Activated CD4-positive, alpha-beta memory T cell treated with anti-CD3 and anti-CD28 coated beads for 36 hours (primary cell): ENCODE measurements around the gene MMP28. TPM values are rescaled to one million over a fixed set of nuclear protein-coding genes. Genes with fewer than 3 reads are reported as not detected.

ENCODE experiments used
- CTCF ChIA-PET: fragments of 350-600 bp; sonication (Branson Sonifier 250); formaldehyde crosslinking; loops from one replicate; lab custom pipeline; 2021; ENCODE audit warnings: antibody characterized with exemption, inconsistent platforms; lab: Charles Lee
- POLR2A ChIA-PET: fragments of 350-600 bp; sonication (Branson Sonifier 250); formaldehyde crosslinking; loops from one replicate; lab custom pipeline; 2021; ENCODE audit warnings: antibody characterized with exemption; lab: Charles Lee
- DNase-seq: peaks from one replicate; pipeline ENCODE4 v3.0.0-alpha.2; 2020
- H3K27ac Mint-ChIP-seq: one replicate; pipeline ENCODE4 v1.8.0; 2021; ENCODE audit warnings: mixed read lengths
- H3K27me3 Mint-ChIP-seq: one replicate; pipeline ENCODE4 v1.8.0; 2021; ENCODE audit warnings: mixed read lengths
- H3K36me3 Mint-ChIP-seq: one replicate; pipeline ENCODE4 v1.8.0; 2021; ENCODE audit warnings: mixed read lengths
- H3K4me1 Mint-ChIP-seq: one replicate; pipeline ENCODE4 v1.8.0; 2021; ENCODE audit warnings: low read depth, mixed read lengths
- H3K4me3 Mint-ChIP-seq: one replicate; pipeline ENCODE4 v1.8.0; 2021; ENCODE audit warnings: mild to moderate bottlenecking, mixed read lengths
- H3K9me3 Mint-ChIP-seq: one replicate; pipeline ENCODE4 v1.8.0; 2021; ENCODE audit warnings: mixed read lengths
- intact Hi-C: fragments of 100-400 bp; cut with micrococcal nuclease; formaldehyde crosslinking; loops from one replicate; pipeline ENCODE4 v1.15.1; 2023
- total RNA-seq, 2 experiments: library from RNA; stranded (reverse); gene quantifications; one replicate each; pipeline ENCODE4 v1.2.3, GENCODE V29; 2021

The MMP28 gene
- total RNA-seq, 2 experiments from 2014 or later: not detected

DNA sequence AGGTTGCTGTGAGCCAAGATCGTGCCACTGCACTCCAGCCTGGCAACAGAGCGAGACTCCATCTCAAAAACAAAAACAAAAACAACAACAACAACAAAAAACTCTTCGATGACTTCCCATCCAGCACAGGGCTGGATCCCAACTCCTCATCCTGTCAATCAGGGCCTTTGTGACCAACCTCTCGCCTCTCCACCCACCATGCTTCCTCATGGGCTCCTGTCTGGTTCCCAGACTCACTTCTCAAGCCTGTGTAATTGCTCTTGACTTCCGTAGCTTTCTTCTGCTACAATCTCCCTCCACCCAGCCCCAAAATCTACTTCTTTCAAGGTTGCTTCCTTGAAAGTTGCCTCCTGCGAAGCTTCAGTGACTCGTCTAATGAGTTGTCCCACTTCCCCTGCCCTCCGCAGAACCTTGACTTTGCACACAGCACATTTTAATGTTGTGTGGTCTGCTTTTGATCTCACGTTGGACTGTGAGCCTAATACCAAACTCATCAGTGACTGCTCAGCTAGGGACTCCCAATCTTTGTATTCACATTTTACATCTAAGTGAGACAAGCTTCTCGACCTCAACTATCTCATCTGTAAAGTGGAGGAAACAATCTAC lies 64.9 kb downstream of the MMP28 start:
- Mint-ChIP-seq H3K27ac (no peak overlapping the region), H3K9me3 (no peaks in the 10 kb centered on the region), H3K36me3 (peaks cover 6% of the 10 kb centered on the region), H3K4me3 (no peak overlapping the region), H3K4me1 (peaks cover 10% of the 10 kb centered on the region), H3K27me3 (no peaks in the 10 kb centered on the region)
- POLR2A ChIA-PET: interaction anchor here (0.8 kb wide), 1 partner anchor 705 kb away, joined by 3 read pairs; no protein-coding TSS in a partner anchor
- DNase-seq: no peak
- CTCF ChIA-PET: interaction anchor here (0.6 to 4.2 kb wide), 4 partner anchors 17 to 117 kb away, joined by 3 to 24 read pairs (median 4); partner anchors contain the start of gene TAF15
- intact Hi-C loops: no loop called here

DNA sequence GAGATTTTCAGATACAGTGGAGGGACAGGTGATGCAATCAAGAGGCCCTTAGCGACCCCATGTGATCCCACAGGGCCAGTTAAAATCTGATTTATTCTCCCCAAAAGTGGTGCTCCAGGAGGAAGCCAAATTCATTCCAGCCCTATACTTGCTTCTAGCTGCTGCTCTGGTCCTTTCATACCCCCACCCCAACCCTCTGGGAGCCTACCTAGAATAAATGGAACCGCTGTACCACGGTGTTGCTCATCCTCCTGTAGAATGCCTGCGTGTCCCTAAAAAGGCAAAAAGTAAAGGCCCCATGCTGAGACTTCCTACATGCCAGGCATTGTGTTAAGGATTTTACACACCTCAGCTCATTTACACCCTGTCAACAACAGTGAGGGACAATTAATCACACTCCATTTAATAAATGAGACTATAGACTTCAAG lies 66.0 kb downstream of the MMP28 start:
- Mint-ChIP-seq H3K36me3 (peaks cover 16% of the 10 kb centered on the region), H3K4me1 (peaks cover 10% of the 10 kb centered on the region), H3K27me3 (no peaks in the 10 kb centered on the region), H3K9me3 (no peaks in the 10 kb centered on the region), H3K27ac (no peak overlapping the region), H3K4me3 (no peak overlapping the region)
- no peak for DNase-seq
- ChIA-PET CTCF (interaction anchor here (1.8 to 4.2 kb wide), 2 partner anchors 18 to 35 kb away, joined by 9 to 24 read pairs; no protein-coding TSS in a partner anchor), POLR2A (interaction anchor here (0.7 kb wide), 1 partner anchor 13 kb away, joined by 3 read pairs; no protein-coding TSS in a partner anchor)
- intact Hi-C loops: no loop called here

DNA sequence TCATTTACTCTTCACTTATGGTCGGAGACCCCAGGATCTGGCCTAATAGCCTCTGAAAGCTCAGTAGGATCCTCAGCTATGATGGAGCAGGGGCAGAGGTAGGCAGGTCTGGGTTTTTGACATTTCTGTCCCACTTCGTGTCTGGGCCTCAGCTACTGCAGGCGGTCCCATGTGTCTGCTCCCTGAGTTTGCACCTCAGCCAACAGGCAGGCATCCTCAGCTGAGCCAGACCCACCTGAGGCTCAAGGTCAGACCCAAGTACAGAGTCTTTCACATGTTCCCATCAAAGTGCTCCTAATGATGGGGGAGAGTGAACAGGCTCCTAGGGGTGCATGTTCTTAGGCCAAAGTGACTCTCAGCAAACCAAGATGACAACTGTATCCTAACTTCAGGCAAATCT lies 66.9 kb downstream of the MMP28 start:
- Mint-ChIP-seq H3K36me3 (peaks cover 24% of the 10 kb centered on the region), H3K27me3 (no peaks in the 10 kb centered on the region), H3K27ac (no peak overlapping the region), H3K4me3 (no peak overlapping the region), H3K9me3 (no peaks in the 10 kb centered on the region), H3K4me1 (peaks cover 10% of the 10 kb centered on the region)
- ChIA-PET CTCF (interaction anchor here (1.8 kb wide), 1 partner anchor 19 kb away, joined by 9 read pairs; no protein-coding TSS in a partner anchor), POLR2A (no interaction called here)
- intact Hi-C loops: no loop called here
- no peak for DNase-seq

DNA sequence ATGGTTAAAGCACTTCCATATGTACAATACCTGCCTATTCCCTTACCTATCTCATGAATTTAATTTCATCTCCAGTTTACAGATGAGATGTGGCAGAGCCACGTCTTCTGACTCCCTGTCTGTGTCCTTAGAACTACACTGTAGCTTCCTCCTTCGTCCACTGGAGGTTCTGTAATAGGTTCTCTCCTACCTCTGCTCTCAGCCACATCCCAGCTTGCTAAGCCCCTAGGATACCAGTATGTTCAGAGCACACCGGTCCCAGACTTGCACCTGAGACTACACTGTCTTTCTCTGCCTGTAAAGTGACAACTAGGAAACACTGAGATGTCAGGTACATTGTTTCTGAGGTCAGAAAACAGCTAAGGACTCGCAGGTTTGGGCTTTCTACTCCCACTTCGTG lies 67.8 kb downstream of the MMP28 start:
- peaks cover 31% of the 10 kb centered on the region for H3K36me3 Mint-ChIP-seq
- CTCF ChIA-PET: interaction anchor here (1.1 to 2.1 kb wide), 2 partner anchors 21 to 114 kb away, joined by 3 to 12 read pairs; no protein-coding TSS in a partner anchor
- H3K9me3 Mint-ChIP-seq: no peaks in the 10 kb centered on the region
- intact Hi-C loops: no loop called here
- H3K4me3 Mint-ChIP-seq: no peak overlapping the region
- no peaks in the 10 kb centered on the region for H3K27me3 Mint-ChIP-seq
- no peak overlapping the region for H3K27ac Mint-ChIP-seq
- no peak for DNase-seq
- peaks cover 10% of the 10 kb centered on the region for H3K4me1 Mint-ChIP-seq
- POLR2A ChIA-PET: interaction anchor here (1.2 kb wide), 1 partner anchor 16 kb away, joined by 3 read pairs; no protein-coding TSS in a partner anchor

DNA sequence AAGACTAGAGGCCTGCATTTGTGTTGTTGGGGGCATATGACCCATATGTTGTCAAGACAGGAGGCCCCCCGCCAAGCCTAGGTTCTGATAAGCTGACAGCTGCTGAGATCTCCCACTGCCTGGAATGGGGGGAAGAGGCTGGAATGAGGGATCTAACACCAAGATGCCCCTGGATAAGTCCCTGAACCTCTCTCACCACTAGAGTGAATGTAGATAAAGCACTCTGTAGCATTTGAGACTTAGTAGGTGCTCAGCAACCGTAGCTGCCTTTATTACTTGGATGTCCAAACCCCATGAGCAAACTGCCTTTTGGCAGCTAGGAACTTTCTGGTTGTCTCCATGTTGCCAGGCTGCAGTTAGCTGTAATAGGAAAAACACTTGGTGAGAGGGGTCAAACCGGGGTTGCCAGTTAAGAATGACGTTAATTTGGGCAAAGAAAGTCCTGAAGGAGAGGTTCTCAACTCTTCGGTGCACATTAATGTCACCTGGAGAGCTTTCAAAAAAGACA lies 68.4 kb downstream of the MMP28 start:
- Mint-ChIP-seq H3K4me3 (no peak overlapping the region), H3K4me1 (peaks cover 10% of the 10 kb centered on the region), H3K9me3 (no peaks in the 10 kb centered on the region), H3K36me3 (peaks cover 34% of the 10 kb centered on the region), H3K27me3 (no peaks in the 10 kb centered on the region), H3K27ac (no peak overlapping the region)
- intact Hi-C loops: no loop called here
- no peak for DNase-seq
- POLR2A ChIA-PET: interaction anchor here (1.2 kb wide), 1 partner anchor 17 kb away, joined by 3 read pairs; no protein-coding TSS in a partner anchor
- CTCF ChIA-PET: interaction anchor here (0.6 to 2.1 kb wide), 3 partner anchors 21 to 113 kb away, joined by 3 to 12 read pairs (median 3); no protein-coding TSS in a partner anchor

DNA sequence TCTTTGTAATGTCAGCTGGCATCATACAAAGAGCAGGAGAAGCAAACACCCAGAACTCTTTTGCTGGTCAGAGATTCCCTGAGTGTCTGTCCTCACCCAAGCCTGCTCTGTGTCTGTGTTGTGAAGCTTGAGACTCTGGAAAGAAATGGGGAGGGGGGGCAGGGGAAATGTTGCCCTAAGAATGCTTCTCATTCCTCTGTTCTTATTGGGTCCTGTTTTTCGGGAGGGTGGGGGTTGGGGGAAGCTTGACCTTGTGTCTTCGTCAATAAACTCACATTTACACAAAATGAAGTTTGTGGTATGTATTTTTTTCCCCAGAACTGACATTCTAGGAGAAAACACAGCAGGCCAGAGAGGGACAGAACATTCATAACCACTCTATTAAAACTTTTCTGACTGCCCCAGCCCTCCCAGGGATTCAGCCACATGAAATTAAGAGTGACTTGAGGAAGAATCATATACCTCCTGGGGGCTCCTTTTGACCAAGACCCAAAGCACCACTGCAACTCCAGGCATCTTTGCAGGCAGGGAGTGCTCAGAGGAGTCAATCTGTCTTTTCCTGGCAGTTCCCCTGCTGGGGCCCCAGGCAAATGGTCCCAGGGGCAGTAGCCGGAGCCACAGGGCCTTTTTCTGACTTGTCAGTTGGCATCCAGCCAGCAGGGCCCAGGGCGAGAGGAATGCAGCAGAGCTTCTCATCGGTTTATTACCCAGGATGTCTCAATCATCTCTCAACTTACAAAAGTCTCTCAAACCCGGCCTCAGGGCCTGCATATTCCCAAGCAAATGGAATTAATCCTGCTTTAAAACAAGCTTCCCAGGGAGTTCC lies 69.1 kb downstream of the MMP28 start:
- H3K27ac Mint-ChIP-seq: no peak overlapping the region
- CTCF ChIA-PET: interaction anchor here (0.6 to 2.1 kb wide), 2 partner anchors 22 to 73 kb away, joined by 3 to 12 read pairs; no protein-coding TSS in a partner anchor
- no peaks in the 10 kb centered on the region for H3K27me3 Mint-ChIP-seq
- POLR2A ChIA-PET: no interaction called here
- peaks cover 36% of the 10 kb centered on the region for H3K36me3 Mint-ChIP-seq
- no peak for DNase-seq
- H3K4me1 Mint-ChIP-seq: peaks cover 10% of the 10 kb centered on the region
- H3K4me3 Mint-ChIP-seq: no peak overlapping the region
- H3K9me3 Mint-ChIP-seq: no peaks in the 10 kb centered on the region
- intact Hi-C loops: no loop called here

DNA sequence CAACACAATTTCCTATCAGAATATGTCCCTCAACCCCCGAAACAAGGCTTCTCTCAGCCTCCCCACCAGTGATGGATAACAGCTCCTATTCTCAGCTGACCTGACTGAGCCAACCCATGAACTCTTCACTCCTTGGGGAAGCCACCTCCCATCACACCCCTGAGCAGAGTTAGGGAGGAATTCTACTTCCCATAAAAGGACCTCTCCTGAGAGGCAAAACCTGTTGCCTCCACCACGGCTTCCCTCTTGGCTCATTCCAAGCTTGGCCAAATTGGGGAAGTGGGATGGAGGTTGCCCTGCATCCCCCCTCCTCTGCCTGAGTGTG lies 69.7 kb downstream of the MMP28 start:
- POLR2A ChIA-PET: no interaction called here

DNA sequence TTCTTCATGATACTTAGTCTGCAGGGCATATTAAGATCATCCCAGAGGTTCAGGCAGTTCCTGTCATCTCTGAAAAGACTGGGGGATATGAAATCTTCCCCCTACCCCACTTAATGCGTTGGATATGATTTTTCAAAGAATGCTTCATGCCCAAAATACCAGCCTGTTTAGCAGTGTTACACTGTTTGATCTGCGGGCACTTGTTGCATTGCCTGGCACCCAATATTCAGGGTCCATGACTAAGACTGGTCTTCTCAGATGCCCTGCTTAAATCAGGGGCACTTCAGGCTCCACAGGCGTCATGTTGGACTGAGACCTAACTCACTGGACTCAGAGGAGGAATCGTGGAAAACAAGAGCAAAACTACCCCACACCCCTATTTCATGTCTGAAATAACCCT lies 70.4 kb downstream of the MMP28 start:
- Mint-ChIP-seq H3K9me3 (no peaks in the 10 kb centered on the region), H3K27ac (no peak overlapping the region), H3K36me3 (peaks cover 41% of the 10 kb centered on the region), H3K27me3 (no peaks in the 10 kb centered on the region), H3K4me3 (no peak overlapping the region), H3K4me1 (no peaks in the 10 kb centered on the region)
- POLR2A ChIA-PET: no interaction called here
- CTCF ChIA-PET: no interaction called here
- intact Hi-C loops: no loop called here
- DNase-seq: no peak

More for the DNA sequence above, 69.7 kb downstream of the MMP28 start:
- no peaks in the 10 kb centered on the region for H3K9me3 Mint-ChIP-seq
- intact Hi-C loops: no loop called here
- CTCF ChIA-PET: interaction anchor here (2.1 kb wide), 1 partner anchor 23 kb away, joined by 12 read pairs; no protein-coding TSS in a partner anchor
- no peaks in the 10 kb centered on the region for H3K27me3 Mint-ChIP-seq
- DNase-seq: no peak
- H3K36me3 Mint-ChIP-seq: peaks cover 38% of the 10 kb centered on the region
- peaks cover 5% of the 10 kb centered on the region for H3K4me1 Mint-ChIP-seq
- H3K27ac Mint-ChIP-seq: no peak overlapping the region
- H3K4me3 Mint-ChIP-seq: no peak overlapping the region

DNA sequence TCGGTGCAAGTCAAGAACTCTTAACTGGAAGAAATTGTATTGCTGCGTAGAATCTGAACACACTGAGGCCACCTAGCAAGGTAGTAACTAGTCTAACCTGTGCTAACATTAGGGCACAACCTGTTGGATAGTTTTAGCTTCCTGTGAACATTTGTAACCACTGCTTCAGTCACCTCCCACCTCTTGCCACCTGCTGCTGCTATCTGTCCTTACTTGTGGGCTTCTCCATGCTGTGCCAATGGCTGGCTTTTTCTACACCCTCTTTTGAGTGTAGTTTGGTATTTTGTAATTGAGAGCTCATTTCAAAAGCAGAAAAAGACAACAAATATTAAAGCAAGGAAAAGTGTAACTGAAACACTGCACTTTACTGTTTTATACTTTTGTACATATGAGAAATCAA lies 71.7 kb downstream of the MMP28 start:
- Mint-ChIP-seq H3K27ac (no peak overlapping the region), H3K4me3 (no peak overlapping the region), H3K9me3 (no peaks in the 10 kb centered on the region), H3K4me1 (no peaks in the 10 kb centered on the region), H3K36me3 (peaks cover 46% of the 10 kb centered on the region), H3K27me3 (no peaks in the 10 kb centered on the region)
- intact Hi-C loops: no loop called here
- ChIA-PET CTCF (interaction anchor here (1.0 to 2.0 kb wide), 4 partner anchors 13 to 111 kb away, joined by 3 to 4 read pairs (median 4); no protein-coding TSS in a partner anchor), POLR2A (no interaction called here)
- DNase-seq: no peak

DNA sequence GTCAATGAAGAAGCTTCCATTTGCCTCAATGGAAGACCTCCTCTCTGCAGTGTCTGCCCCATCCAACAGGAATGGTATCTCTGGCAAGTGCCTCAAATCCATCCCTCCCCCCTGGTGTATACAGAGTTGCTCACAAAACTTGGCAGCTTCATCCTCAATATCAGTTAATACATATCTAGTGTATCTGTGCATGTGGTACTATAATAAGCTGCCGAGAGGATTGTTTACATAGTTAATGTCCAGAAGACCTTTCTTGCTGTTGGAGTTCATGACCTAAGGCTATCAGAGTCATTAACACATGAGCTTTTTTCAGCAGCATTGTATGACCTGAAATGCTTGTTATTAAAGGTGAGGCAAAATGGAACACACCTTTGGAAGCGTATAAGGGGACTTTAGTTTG lies 78.0 kb downstream of the MMP28 start:
- no peak overlapping the region for H3K27ac Mint-ChIP-seq
- intact Hi-C loops: no loop called here
- CTCF ChIA-PET: interaction anchor here (0.7 to 0.9 kb wide), 3 partner anchors 9 to 46 kb away, joined by 3 to 4 read pairs (median 3); no protein-coding TSS in a partner anchor
- peaks cover 37% of the 10 kb centered on the region for H3K36me3 Mint-ChIP-seq
- peaks cover 4% of the 10 kb centered on the region for H3K4me1 Mint-ChIP-seq
- H3K27me3 Mint-ChIP-seq: no peaks in the 10 kb centered on the region
- DNase-seq: no peak
- POLR2A ChIA-PET: no interaction called here
- H3K9me3 Mint-ChIP-seq: no peaks in the 10 kb centered on the region
- no peak overlapping the region for H3K4me3 Mint-ChIP-seq

DNA sequence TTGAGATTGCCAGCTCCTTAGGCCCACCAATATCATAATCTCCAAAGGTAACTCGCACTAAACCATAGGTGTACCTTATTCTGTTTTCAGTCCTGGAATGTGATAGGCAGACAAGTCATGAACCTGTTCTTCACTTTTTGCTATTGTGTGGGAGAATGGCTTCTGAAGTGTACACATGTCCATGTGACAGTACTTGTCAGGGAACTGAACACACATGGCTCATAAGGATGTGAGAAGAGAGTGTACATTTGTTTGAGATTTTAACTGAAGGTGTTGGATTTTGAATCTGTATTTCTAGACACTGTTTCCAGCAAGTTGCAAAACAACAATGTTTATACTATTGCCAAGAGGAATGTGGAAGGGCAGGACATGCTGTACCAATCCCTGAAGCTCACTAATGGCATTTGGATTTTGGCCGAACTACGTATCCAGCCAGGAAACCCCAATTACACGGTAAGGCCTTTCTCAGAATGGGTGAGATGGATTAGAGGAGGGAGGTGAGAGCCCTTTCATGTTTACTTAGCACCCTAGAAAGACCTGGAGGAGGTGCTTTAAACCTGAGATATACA lies 78.5 kb downstream of the MMP28 start:
- Mint-ChIP-seq H3K9me3 (no peaks in the 10 kb centered on the region), H3K4me3 (no peak overlapping the region), H3K27me3 (no peaks in the 10 kb centered on the region), H3K36me3 (peaks cover 35% of the 10 kb centered on the region), H3K4me1 (peaks cover 6% of the 10 kb centered on the region), H3K27ac (no peak overlapping the region)
- CTCF ChIA-PET: interaction anchor here (0.9 kb wide), 1 partner anchor 30 kb away, joined by 4 read pairs; no protein-coding TSS in a partner anchor
- intact Hi-C loops: no loop called here
- POLR2A ChIA-PET: no interaction called here
- DNase-seq: no peak
